ENCODE measurements around the gene CRYGN.

The CRYGN gene

DNA sequence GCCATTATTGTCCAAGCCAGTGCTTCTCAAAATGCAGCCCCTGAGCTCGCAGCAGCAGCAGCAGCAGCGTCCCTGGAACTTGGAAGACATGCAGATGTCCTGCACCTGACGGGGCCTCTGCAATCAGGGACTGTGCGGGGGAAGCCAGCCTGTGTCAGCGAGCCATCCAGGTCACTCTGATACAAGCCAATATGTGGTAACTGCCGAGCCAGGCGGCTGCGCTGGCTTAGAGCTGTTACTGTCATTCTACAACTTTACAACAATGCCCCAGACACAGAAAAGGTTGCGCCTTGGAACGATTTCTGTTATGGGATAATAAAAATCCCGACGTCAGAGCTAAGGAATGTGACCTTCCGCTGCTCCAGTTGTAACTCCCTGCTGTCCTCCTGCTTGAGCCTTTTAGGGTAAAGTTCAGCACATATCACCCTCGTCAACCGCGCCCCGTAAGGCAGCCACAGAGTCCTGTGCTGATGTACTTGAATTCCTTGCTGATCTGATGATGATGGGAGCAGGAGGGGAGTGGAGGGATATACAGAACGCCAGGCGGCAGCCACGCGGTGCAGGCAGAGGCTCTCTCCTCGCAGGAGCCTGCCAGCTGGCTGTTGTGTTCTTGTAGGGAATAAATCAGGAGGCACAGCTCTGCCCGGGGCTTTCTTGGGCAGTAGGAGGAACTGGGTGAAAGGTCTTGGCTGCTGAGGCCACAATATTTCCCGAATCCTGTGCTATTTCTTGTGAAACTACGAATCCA lies 20.0 kb upstream of the CRYGN start:
- Histone ChIP-seq H3K9me3 (replicated peaks; ENCODE audit: insufficient read depth, low read length) (no peaks in the 10 kb centered on the region), H3K27me3 (replicated peaks; ENCODE audit: insufficient read depth, low read length) (peaks cover 5% of the 10 kb centered on the region; the same call in 1 of the 2 replicates), H3K27ac (ENCODE audit: low read length) (no peak overlapping the region), H3K4me1 (ENCODE audit: low read length) (no peaks in the 10 kb centered on the region), H3K4me2 (ENCODE audit: low read depth, low read length) (no peak overlapping the region), H3K9ac (ENCODE audit: low read length) (no peak overlapping the region), H4K20me1 (ENCODE audit: insufficient read depth, low read length) (no peaks in the 10 kb centered on the region), H3F3A (ENCODE audit: insufficient read depth, low read length) (0 out of 2 replicates have a peak, but pooled peaks cover 4% of the 10 kb centered on the region), H2AFZ (ENCODE audit: low read length) (no peak overlapping the region), H3K79me2 (ENCODE audit: low read length) (no peaks in the 10 kb centered on the region), H3K4me3 (ENCODE audit: low read length) (no peak overlapping the region), H3K36me3 (replicated peaks; ENCODE audit: insufficient read depth, low read length) (no peaks in the 10 kb centered on the region), H3K9me2 (replicated peaks; ENCODE audit: insufficient read depth, low read length) (no peaks in the 10 kb centered on the region)
- TF ChIP-seq EZH2 (optimal IDR thresholded peaks at IDR 0.05; ENCODE audit: low read depth, low read length) = no peak
- no peak for TF ChIP-seq EZH2phosphoT487 (IDR thresholded peaks at IDR 0.05; ENCODE audit: low read length)
- TF ChIP-seq, protein P1, sequence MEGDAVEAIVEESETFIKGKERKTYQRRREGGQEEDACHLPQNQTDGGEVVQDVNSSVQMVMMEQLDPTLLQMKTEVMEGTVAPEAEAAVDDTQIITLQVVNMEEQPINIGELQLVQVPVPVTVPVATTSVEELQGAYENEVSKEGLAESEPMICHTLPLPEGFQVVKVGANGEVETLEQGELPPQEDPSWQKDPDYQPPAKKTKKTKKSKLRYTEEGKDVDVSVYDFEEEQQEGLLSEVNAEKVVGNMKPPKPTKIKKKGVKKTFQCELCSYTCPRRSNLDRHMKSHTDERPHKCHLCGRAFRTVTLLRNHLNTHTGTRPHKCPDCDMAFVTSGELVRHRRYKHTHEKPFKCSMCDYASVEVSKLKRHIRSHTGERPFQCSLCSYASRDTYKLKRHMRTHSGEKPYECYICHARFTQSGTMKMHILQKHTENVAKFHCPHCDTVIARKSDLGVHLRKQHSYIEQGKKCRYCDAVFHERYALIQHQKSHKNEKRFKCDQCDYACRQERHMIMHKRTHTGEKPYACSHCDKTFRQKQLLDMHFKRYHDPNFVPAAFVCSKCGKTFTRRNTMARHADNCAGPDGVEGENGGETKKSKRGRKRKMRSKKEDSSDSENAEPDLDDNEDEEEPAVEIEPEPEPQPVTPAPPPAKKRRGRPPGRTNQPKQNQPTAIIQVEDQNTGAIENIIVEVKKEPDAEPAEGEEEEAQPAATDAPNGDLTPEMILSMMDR (IDR thresholded peaks at IDR 0.05; ENCODE audit: low read length) = no peak
- no peak for DNase-seq

GRCh38 chr7:151457534-151457933 lies 17.6 kb upstream of the CRYGN start:
- Histone ChIP-seq H3K4me1 (ENCODE audit: low read length) (no peaks in the 10 kb centered on the region), H2AFZ (ENCODE audit: low read length) (no peak overlapping the region), H3K9me2 (replicated peaks; ENCODE audit: insufficient read depth, low read length) (no peaks in the 10 kb centered on the region), H3K36me3 (replicated peaks; ENCODE audit: insufficient read depth, low read length) (no peaks in the 10 kb centered on the region), H3K79me2 (ENCODE audit: low read length) (no peaks in the 10 kb centered on the region), H3K4me2 (ENCODE audit: low read depth, low read length) (no peak overlapping the region), H3K9ac (ENCODE audit: low read length) (no peak overlapping the region), H3F3A (ENCODE audit: insufficient read depth, low read length) (no peaks in the 10 kb centered on the region), H3K27me3 (replicated peaks; ENCODE audit: insufficient read depth, low read length) (peaks cover 8% of the 10 kb centered on the region; the same call in 1 of the 2 replicates), H4K20me1 (ENCODE audit: insufficient read depth, low read length) (no peaks in the 10 kb centered on the region), H3K9me3 (replicated peaks; ENCODE audit: insufficient read depth, low read length) (no peaks in the 10 kb centered on the region), H3K4me3 (ENCODE audit: low read length) (no peak overlapping the region), H3K27ac (ENCODE audit: low read length) (no peak overlapping the region)
- no peak for DNase-seq
- TF ChIP-seq, protein P1 (IDR thresholded peaks at IDR 0.05; ENCODE audit: low read length) = no peak
- TF ChIP-seq EZH2phosphoT487 (IDR thresholded peaks at IDR 0.05; ENCODE audit: low read length) = no peak
- TF ChIP-seq EZH2 (optimal IDR thresholded peaks at IDR 0.05; ENCODE audit: low read depth, low read length) = no peak

- Histone ChIP-seq H3F3A (ENCODE audit: insufficient read depth, low read length) (no peaks in the 10 kb centered on the region), H4K20me1 (ENCODE audit: insufficient read depth, low read length) (no peaks in the 10 kb centered on the region), H3K4me1 (ENCODE audit: low read length) (no peaks in the 10 kb centered on the region), H3K4me2 (ENCODE audit: low read depth, low read length) (no peak overlapping the region), H3K79me2 (ENCODE audit: low read length) (no peaks in the 10 kb centered on the region), H3K36me3 (replicated peaks; ENCODE audit: insufficient read depth, low read length) (no peaks in the 10 kb centered on the region), H3K27me3 (replicated peaks; ENCODE audit: insufficient read depth, low read length) (peaks cover 9% of the 10 kb centered on the region; the same call in 1 of the 2 replicates), H3K9me2 (replicated peaks; ENCODE audit: insufficient read depth, low read length) (no peaks in the 10 kb centered on the region), H2AFZ (ENCODE audit: low read length) (no peak overlapping the region), H3K9ac (ENCODE audit: low read length) (no peak overlapping the region), H3K4me3 (ENCODE audit: low read length) (no peak overlapping the region), H3K27ac (ENCODE audit: low read length) (no peak overlapping the region), H3K9me3 (replicated peaks; ENCODE audit: insufficient read depth, low read length) (no peaks in the 10 kb centered on the region)
- no peak for DNase-seq
- TF ChIP-seq EZH2 (optimal IDR thresholded peaks at IDR 0.05; ENCODE audit: low read depth, low read length) (no peak), EZH2phosphoT487 (IDR thresholded peaks at IDR 0.05; ENCODE audit: low read length) (no peak)
- TF ChIP-seq, protein P1 (IDR thresholded peaks at IDR 0.05; ENCODE audit: low read length) = no peak
Measured at GRCh38 chr7:151456782-151457181, 16.8 kb upstream of the CRYGN start.

Measured in MM.1S (cell line).